Gastroesophageal sphincter (tissue), 4 donors: Measurements from ENCODE around the gene HS3ST6. TPM values are rescaled to one million over a fixed set of nuclear protein-coding genes. Genes with fewer than 3 reads are reported as not detected.

Source experiments
- ATAC-seq: fragments of 150-250 bp; one replicate; pipeline ENCODE4 v1.9.1; 2016; ENCODE audit warnings: mild to moderate bottlenecking, moderate library complexity
- H3K27ac ChIP-seq, 4 donors: fragments of 200-600 bp; sonication (generic) in 3 of 4; 1 replicate in 3 of 4; 2 replicates in 1 of 4; pipeline ENCODE4 v1.5.1; 2016 to 2019
- H3K27me3 ChIP-seq: fragments of 200-600 bp; sonication (generic); one replicate; pipeline ENCODE4 v1.5.1; 2019
- H3K36me3 ChIP-seq, 2 donors: fragments of 200-600 bp; sonication (generic); one replicate each; pipeline ENCODE4 v1.5.1; 2019; ENCODE audit warnings: control low read depth in 1 of 2
- H3K4me1 ChIP-seq, 3 donors: fragments of 200-600 bp; sonication (generic); 1 replicate in 2 of 3; 2 replicates in 1 of 3; pipeline ENCODE4 v1.5.1; 2016 to 2019; ENCODE audit warnings: control low read depth in 2 of 3
- H3K4me3 ChIP-seq, 2 donors: fragments of 200-600 bp; sonication (generic); one replicate each; pipeline ENCODE4 v1.5.1; 2019; ENCODE audit warnings: mild to moderate bottlenecking in 1 of 2, moderate library complexity in 1 of 2
- H3K9me3 ChIP-seq, 3 donors: fragments of 200-600 bp; sonication (generic); one replicate each; pipeline ENCODE4 v1.5.1; 2017 to 2019; ENCODE audit warnings: control low read depth in 2 of 3
- CTCF ChIP-seq, 4 experiments: fragments of 200-600 bp in 2 of 4; fragments of 450-650 bp in 2 of 4; sonication (generic) in 1 of 4; IDR thresholded peaks; one replicate each; pipeline ENCODE4 v1.5.1; 2017 to 2019; ENCODE audit warnings: antibody characterized with exemption in 4 of 4, mild to moderate bottlenecking in 2 of 4, moderate library complexity in 2 of 4
- EP300 ChIP-seq: sonication (generic); formaldehyde crosslinking; IDR thresholded peaks from one replicate; pipeline ENCODE4 v1.6.1; 2017; ENCODE audit warnings: antibody characterized with exemption, mild to moderate bottlenecking
- POLR2A ChIP-seq, 2 donors: fragments of 450-650 bp; IDR thresholded peaks; one replicate each; pipeline ENCODE4 v1.6.1; 2017; ENCODE audit warnings: antibody characterized with exemption in 2 of 2, mild to moderate bottlenecking in 2 of 2, moderate library complexity in 1 of 2
- POLR2AphosphoS5 ChIP-seq: sonication (generic); formaldehyde crosslinking; IDR thresholded peaks from one replicate; pipeline ENCODE4 v1.6.1; 2017; ENCODE audit warnings: antibody characterized with exemption
- WGBS, 2 donors: methylation state at CpG; one replicate each; pipeline ENCODE4 v1.1.5; 2018; ENCODE audit warnings: low coverage in 1 of 2; 5-methylcytosine and 5-hydroxymethylcytosine counted together
- total RNA-seq, 4 donors: library from RNA; depleted of rRNA; stranded (reverse); fragments of >200 nt; gene quantifications; one replicate each; pipeline ENCODE4 v1.1.0, GENCODE V29; 2016

The HS3ST6 gene
- total RNA-seq, 4 donors from 2014 or later: not detected

DNA sequence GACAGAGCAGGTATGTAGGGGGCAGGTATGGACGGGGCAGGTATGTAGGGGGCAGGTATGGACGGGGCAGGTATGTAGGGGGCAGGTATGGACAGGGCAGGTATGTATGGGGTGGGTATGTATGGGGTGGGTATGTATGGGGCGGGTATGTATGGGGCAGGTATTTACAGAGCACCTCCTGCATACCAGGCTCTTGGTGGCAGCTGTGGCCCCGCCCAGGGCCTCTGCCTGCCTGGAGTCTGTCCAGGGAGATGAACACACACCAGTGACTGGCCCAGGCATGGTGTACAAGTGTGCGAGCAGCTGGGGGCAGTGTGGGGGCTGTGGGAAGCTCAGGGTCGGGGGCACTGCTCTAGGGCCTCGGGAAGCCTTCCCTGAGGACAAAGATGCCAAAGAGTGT is 31.8 kb upstream of the HS3ST6 start:
- no peak for ATAC-seq
- Histone ChIP-seq H3K36me3 (no peaks in the 10 kb centered on the region), H3K4me3 (no peak overlapping the region), H3K4me1 (no peaks in the 10 kb centered on the region), H3K9me3 (no peaks in the 10 kb centered on the region), H3K27ac (no peak overlapping the region), H3K27me3 (no peaks in the 10 kb centered on the region)
- 40 to 73% methylated on average over 1 to 4 of the region's 7 CpGs for WGBS, 2 donors
- no peak for TF ChIP-seq CTCF (IDR thresholded peaks at IDR 0.05)

DNA sequence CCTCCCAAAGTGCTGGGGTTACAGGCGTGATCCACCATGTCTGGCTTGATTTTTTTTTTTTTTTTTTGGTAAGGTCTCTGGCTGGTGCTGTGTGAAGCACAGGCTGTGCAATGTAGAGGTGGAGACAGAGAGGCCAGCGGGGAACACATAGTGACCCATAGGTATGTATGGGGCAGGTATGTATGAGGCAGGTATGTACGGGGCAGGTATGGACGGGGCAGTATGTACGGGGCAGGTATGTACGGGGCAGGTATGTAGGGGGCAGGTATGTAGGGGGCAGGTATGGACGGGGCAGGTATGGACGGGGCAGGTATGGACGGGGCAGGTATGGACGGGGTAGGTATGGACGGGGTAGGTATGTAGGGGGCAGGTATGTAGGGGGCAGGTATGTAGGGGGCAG is 31.3 kb upstream of the HS3ST6 start:
- ATAC-seq: no peak
- Histone ChIP-seq H3K36me3 (no peaks in the 10 kb centered on the region), H3K4me3 (no peak overlapping the region), H3K9me3 (no peaks in the 10 kb centered on the region), H3K27ac (no peak overlapping the region), H3K4me1 (no peaks in the 10 kb centered on the region), H3K27me3 (no peaks in the 10 kb centered on the region)
- no peak for TF ChIP-seq POLR2A (IDR thresholded peaks at IDR 0.05)
- no peak for TF ChIP-seq CTCF (IDR thresholded peaks at IDR 0.05)
- no peak for TF ChIP-seq POLR2AphosphoS5
- TF ChIP-seq EP300: no peak
- WGBS, 2 donors: 80 to 85% methylated on average over 1 to 5 of the region's 11 CpGs

GRCh38 chr16:1947369-1947670 is 29.1 kb upstream of the HS3ST6 start:
- H3K9me3 ChIP-seq: no peaks in the 10 kb centered on the region
- no peak for TF ChIP-seq EP300
- TF ChIP-seq POLR2AphosphoS5: no peak
- TF ChIP-seq POLR2A (IDR thresholded peaks at IDR 0.05): no peak
- TF ChIP-seq CTCF (IDR thresholded peaks at IDR 0.05): no peak
- WGBS, 2 donors: no CpG with 5 or more reads among the region's 9 CpGs
- H3K27ac ChIP-seq: no peak overlapping the region
- no peak overlapping the region for H3K4me3 ChIP-seq
- peaks cover 0 to 12% (median 3%) of the 10 kb centered on the region in 3 donors for H3K4me1 ChIP-seq
- no peaks in the 10 kb centered on the region for H3K36me3 ChIP-seq
- no peaks in the 10 kb centered on the region for H3K27me3 ChIP-seq
- ATAC-seq: no peak

- ATAC-seq: no peak
- peaks cover 2 to 18% (median 7%) of the 10 kb centered on the region in 3 donors for H3K4me1 ChIP-seq
- TF ChIP-seq EP300: no peak
- no peak for TF ChIP-seq CTCF (IDR thresholded peaks at IDR 0.05)
- no peak for TF ChIP-seq POLR2A (IDR thresholded peaks at IDR 0.05)
- no peaks in the 10 kb centered on the region for H3K27me3 ChIP-seq
- H3K27ac ChIP-seq: no peak overlapping the region
- no peak overlapping the region for H3K4me3 ChIP-seq
- H3K36me3 ChIP-seq: no peaks in the 10 kb centered on the region
- H3K9me3 ChIP-seq: no peaks in the 10 kb centered on the region
- WGBS, 2 donors: no CpG with 5 or more reads among the region's 38 CpGs
Measured at GRCh38 chr16:1946495-1947368, 28.5 kb upstream of the HS3ST6 start.
